Heart right ventricle (tissue), 16 donors: Measurements from ENCODE around the gene ANKUB1. TPM values are rescaled to one million over a fixed set of nuclear protein-coding genes. Genes with fewer than 3 reads are reported as not detected.

Experiments
- ATAC-seq, 8 donors: fragments of 200-7000 bp; cut with Tn5 transposase; one replicate each; pipeline ENCODE4 v1.9.1; 2020; ENCODE audit warnings: mild to moderate bottlenecking in 8 of 8, moderate library complexity in 8 of 8, moderate number of reproducible peaks in 1 of 8
- DNase-seq, 2 donors: peaks; one replicate each; pipeline ENCODE4 v3.0.0-alpha.2; 2020
- H3K27ac ChIP-seq, 10 donors: fragments of 200-600 bp; sonication (generic) in 2 of 10; one replicate each; pipeline versions ENCODE4 v1.5.0 to v1.8.0; 2020 to 2022; ENCODE audit warnings: mild to moderate bottlenecking in 3 of 10
- H3K27me3 ChIP-seq, 7 donors: fragments of 200-600 bp; one replicate each; pipeline ENCODE4 v1.8.0; 2021 to 2022; ENCODE audit warnings: mild to moderate bottlenecking in 2 of 7
- H3K36me3 ChIP-seq, 9 donors: fragments of 200-600 bp; sonication (generic) in 1 of 9; one replicate each; pipeline versions ENCODE4 v1.5.0 to v1.8.0; 2020 to 2022; ENCODE audit warnings: mild to moderate bottlenecking in 2 of 9
- H3K4me1 ChIP-seq, 9 donors: fragments of 200-600 bp; sonication (generic) in 1 of 9; one replicate each; pipeline versions ENCODE4 v1.5.0 to v1.8.0; 2020 to 2022; ENCODE audit warnings: mild to moderate bottlenecking in 4 of 9
- H3K4me3 ChIP-seq, 10 donors: fragments of 200-600 bp; sonication (generic) in 2 of 10; one replicate each; pipeline versions ENCODE4 v1.5.0 to v1.8.0; 2020 to 2022; ENCODE audit warnings: mild to moderate bottlenecking in 7 of 10, moderate library complexity in 2 of 10
- H3K9me3 ChIP-seq, 11 donors: fragments of 200-600 bp in 10 of 11; sonication (generic) in 2 of 11; one replicate each; pipeline versions ENCODE4 v1.5.0 to v1.8.0; 2013 to 2022; ENCODE audit warnings: mild to moderate bottlenecking in 2 of 11, control low read depth in 1 of 11, moderate library complexity in 1 of 11
- CTCF ChIP-seq, 9 donors: fragments of 200-600 bp; sonication (generic) in 2 of 9; IDR thresholded peaks; one replicate each; pipeline versions ENCODE4 v1.5.0 to v1.8.0; 2021 to 2022; ENCODE audit warnings: antibody characterized with exemption in 9 of 9, mild to moderate bottlenecking in 5 of 9, moderate library complexity in 1 of 9
- WGBS, 2 donors: extraction: QIAGEN DNeasy Blood & Tissue Kit; methylation state at CpG; one replicate each; pipeline ENCODE4 v1.1.7; 2013; ENCODE audit warnings: inconsistent platforms in 1 of 2; 5-methylcytosine and 5-hydroxymethylcytosine counted together
- intact Hi-C, 10 donors: fragments of 100-400 bp; cut with DNase I; formaldehyde crosslinking; loops; one replicate each; pipeline versions ENCODE4 v1.11.1 to v1.14.2; 2022
- polyA plus RNA-seq, 2 donors: library from polyadenylated mRNA; stranded (reverse); fragments of 200-250 nt; gene quantifications; one replicate each; pipeline ENCODE4 v1.2.3, GENCODE V29; 2013
- total RNA-seq, 10 donors: library from RNA; stranded (reverse); fragmentation: NEBNext Ultra II Directional in 3 of 10; extraction: Animal tissue kit (Norgen Biotek cat#: 25700) in 3 of 10; gene quantifications; one replicate each; pipeline versions ENCODE4 v1.2.1 to v1.2.4, GENCODE V29; 2021 to 2023
- donor health status: Arrhythmogenic right ventricular cardiomyopathy.
- donor health status: ischemic (EF 13 %, LVEDD 7.1; RV severe dilation, severe dysfunction).
- donor health status: healthy with polysubstance abuse.
- donor health status: DM: no; HTN: yes; CAD: no.
- donor health status: DM: no; HTN: no; CAD: no.
- donor health status: ischemic (EF 25% LVEDD 6.9; RV normal size, moderate dysfunction).
- donor health status: ischemic (EF 25% LVEDD 5.7; RV mildly dilated, moderate dysfunction).
- donor health status: healthy.
- donor health status: DM: yes; HTN: yes; CAD: no.
- donor health status: Ischemic cardiomyopathy.
- donor health status: ischemic (EF 35%, LVEDD 5.7; RV mildly dilated, moderate dysfunction).
- donor health status: nonischemic (EF 11% LVEDD 7.7; RV severe dilation, severe dysfunction).
- donor health status: DM: yes; HTN: yes; CAD: no.
- donor health status: PGD.
- donor health status: ischemic (EF 29% LVEDD 5.4; RV normal size, mild dysfunction).
- donor health status: nonischemic (EF 23%, LVEDD 6.1; RV moderate dilation, normal function).

The ANKUB1 gene
- total and polyA plus RNA-seq, 12 donors = not detected

GRCh38 chr3:149720918-149721317 lies 71.4 kb downstream of the ANKUB1 start:
- H3K27me3 ChIP-seq = no peaks in the 10 kb centered on the region
- no peak for TF ChIP-seq CTCF (IDR thresholded peaks at IDR 0.05)
- 92 to 95% methylated on average over 2 of the region's 2 CpGs for WGBS, 2 donors
- peaks cover 0 to 21% (median 9%) of the 10 kb centered on the region in 11 donors for H3K9me3 ChIP-seq
- no peak overlapping the region for H3K4me3 ChIP-seq
- H3K36me3 ChIP-seq = no peaks in the 10 kb centered on the region
- no peak for DNase-seq
- ATAC-seq = no peak
- peaks cover 0 to 10% (median 3%) of the 10 kb centered on the region in 9 donors for H3K4me1 ChIP-seq
- H3K27ac ChIP-seq = no peak overlapping the region
- intact Hi-C loops = loop anchor here in 1 of 10 donors (5.0 kb wide), 1 partner anchor 209 kb away; no protein-coding TSS in a partner anchor

- 11 to 13% methylated on average over 2 of the region's 2 CpGs for WGBS, 2 donors
- peak; percentile 54 to 87 (median 77) for TF ChIP-seq CTCF (IDR thresholded peaks at IDR 0.05)
- no peaks in the 10 kb centered on the region for H3K27me3 ChIP-seq
- H3K4me3 ChIP-seq = peak overlapping the region in 3 of 10 donors; percentile 15 to 31 (median 25)
- intact Hi-C loops = loop anchor here (1.0 to 10.0 kb wide), 9 partner anchors 53 to 205 kb away; partner anchors contain the start of gene WWTR1 (in 2 of the 10)
- H3K4me1 ChIP-seq = peaks cover 0 to 10% (median 3%) of the 10 kb centered on the region in 9 donors
- peaks cover 0 to 21% (median 9%) of the 10 kb centered on the region in 11 donors for H3K9me3 ChIP-seq
- H3K36me3 ChIP-seq = no peaks in the 10 kb centered on the region
- peak in 1 of 2 donors; percentile 66 for DNase-seq
- ATAC-seq = peak in 7 of 8 donors; percentile 51 to 79 (median 72)
- H3K27ac ChIP-seq = peak overlapping the region in 3 of 10 donors; percentile 3 to 35 (median 29)
Measured at GRCh38 chr3:149717391-149718056, 74.8 kb downstream of the ANKUB1 start.

- WGBS, 2 donors = 69 to 74% methylated on average over 6 of the region's 6 CpGs
- Histone ChIP-seq H3K36me3 (no peaks in the 10 kb centered on the region), H3K27me3 (no peaks in the 10 kb centered on the region), H3K4me1 (peaks cover 0 to 10% (median 3%) of the 10 kb centered on the region in 9 donors), H3K9me3 (peaks cover 0 to 21% (median 9%) of the 10 kb centered on the region in 11 donors), H3K27ac (peak overlapping the region in 3 of 10 donors; percentile 3 to 35 (median 29)), H3K4me3 (peak overlapping the region in 3 of 10 donors; percentile 15 to 31 (median 25))
- DNase-seq = no peak
- intact Hi-C loops = loop anchor here (1.0 to 10.0 kb wide), 9 partner anchors 52 to 205 kb away; partner anchors contain the start of gene WWTR1 (in 2 of the 10)
- no peak for TF ChIP-seq CTCF (IDR thresholded peaks at IDR 0.05)
- ATAC-seq = no peak
Measured at GRCh38 chr3:149716984-149717383, 75.4 kb downstream of the ANKUB1 start.

- TF ChIP-seq CTCF (IDR thresholded peaks at IDR 0.05) = no peak
- Histone ChIP-seq H3K27me3 (no peaks in the 10 kb centered on the region), H3K36me3 (no peaks in the 10 kb centered on the region), H3K4me3 (no peak overlapping the region), H3K27ac (no peak overlapping the region), H3K4me1 (peaks cover 0 to 10% (median 3%) of the 10 kb centered on the region in 9 donors), H3K9me3 (peaks cover 0 to 3% (median 0%) of the 10 kb centered on the region in 11 donors)
- intact Hi-C loops = loop anchor here (5.0 to 10.0 kb wide), 8 partner anchors 50 to 203 kb away; partner anchors contain the start of gene WWTR1 (in 2 of the 10)
- WGBS, 2 donors = 96 to 97% methylated on average over 13 of the region's 13 CpGs
- ATAC-seq (no peak), DNase-seq (no peak)
Measured at GRCh38 chr3:149715247-149715646, 77.1 kb downstream of the ANKUB1 start.
